T-helper 17 cell (primary cell): ENCODE results near the gene P3H1. TPM values are rescaled to one million over a fixed set of nuclear protein-coding genes. Genes with fewer than 3 reads are reported as not detected.
A peak's percentile ranks its signal among the peaks of the same experiment; 100 is the strongest.

ENCODE experiments used
- ATAC-seq: fragments of 150-1000 bp; cut with Tn5 transposase; 2 replicates; pipeline ENCODE4 v1.10.0; 2021; ENCODE audit warnings: mild to moderate bottlenecking, moderate library complexity
- DNase-seq, 3 donors: peaks; one replicate each; pipeline versions ENCODE4 v3.0.0 to v3.0.0-alpha.2; 2020 to 2021
- H3K9me3 ChIP-seq: one replicate; pipeline ENCODE4 v1.7.0; 2013; ENCODE audit warnings: low read length, mild to moderate bottlenecking; ENCODE audit not compliant: control insufficient read depth, poor library complexity, severe bottlenecking
- H3K27ac Mint-ChIP-seq: one replicate; pipeline ENCODE4 v1.8.0; 2022; ENCODE audit warnings: mild to moderate bottlenecking, moderate library complexity, mixed read lengths
- H3K27me3 Mint-ChIP-seq: one replicate; pipeline ENCODE4 v1.8.0; 2022; ENCODE audit warnings: mixed read lengths
- H3K36me3 Mint-ChIP-seq: one replicate; pipeline ENCODE4 v1.8.0; 2022; ENCODE audit warnings: low read depth, mixed read lengths
- H3K4me1 Mint-ChIP-seq: one replicate; pipeline ENCODE4 v1.8.0; 2022; ENCODE audit warnings: mild to moderate bottlenecking, mixed read lengths
- H3K4me3 Mint-ChIP-seq: one replicate; pipeline ENCODE4 v1.8.0; 2022; ENCODE audit warnings: mild to moderate bottlenecking, moderate library complexity, mixed read lengths
- total RNA-seq, 4 donors: library from RNA in 2 of 4; stranded (reverse) in 2 of 4; gene quantifications; one replicate each; pipeline ENCODE4 v1.2.3 and lab custom pipeline; 2022 to 2026

P3H1 gene
- total RNA-seq, 2 donors from 2014 or later, result 22.5 to 26.7 TPM

DNA sequence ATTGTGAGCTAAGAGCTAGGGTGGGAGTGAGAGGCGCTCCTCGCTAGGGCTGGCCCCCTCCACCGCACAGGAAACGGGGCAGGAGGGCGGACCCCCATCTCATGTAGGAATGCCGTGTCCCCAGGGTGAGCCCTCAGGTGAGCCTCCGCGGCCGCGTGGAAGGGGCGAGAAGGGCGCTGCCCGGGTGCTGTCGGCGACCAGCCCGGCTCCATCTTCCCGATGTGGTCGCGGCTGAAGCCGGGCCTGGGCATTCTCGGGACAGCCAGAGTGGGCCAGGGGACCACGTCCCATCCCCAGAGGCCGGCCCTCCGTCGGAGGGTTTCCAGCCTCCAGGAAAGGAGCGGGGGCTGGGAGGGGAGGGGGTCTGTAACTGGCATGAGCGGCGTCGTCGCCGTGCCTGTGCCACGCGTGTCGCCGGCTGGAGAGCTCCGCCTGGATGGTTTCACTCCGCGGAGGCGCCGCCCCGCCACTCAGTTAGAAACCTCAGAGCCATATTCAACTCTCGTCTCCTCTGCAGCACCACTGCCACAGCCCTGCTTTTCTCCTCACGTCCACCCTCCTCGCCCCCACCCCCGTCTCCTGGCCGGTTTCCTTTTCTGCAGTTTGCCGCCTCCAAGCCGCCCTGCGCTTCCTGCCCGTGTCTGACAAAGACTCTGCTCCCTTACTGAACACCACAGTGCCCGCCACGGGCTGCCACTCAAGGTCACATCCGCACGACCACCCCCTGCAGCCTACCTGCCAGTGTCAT lies 18.3 kb upstream of the P3H1 start, which contains the start of gene TMEM269:
Gene TMEM269 (plus strand): TSS at position 46 of the 748 bp plus-strand sequence. CDS start 4,903 bp downstream, outside the sequence.
- Mint-ChIP-seq H3K27me3 (no peaks in the 10 kb centered on the region), H3K36me3 (peaks cover 10% of the 10 kb centered on the region), H3K4me3 (peak within 1 kb of the TSS; percentile 89), H3K27ac (peak within 1 kb of the TSS; percentile 68), H3K4me1 (peaks cover 19% of the 10 kb centered on the region)
- no peaks in the 10 kb centered on the region for H3K9me3 ChIP-seq
- ATAC-seq, result peak; percentile 86
- DNase-seq, result peak in 2 of 3 donors; percentile 18 to 24

DNA sequence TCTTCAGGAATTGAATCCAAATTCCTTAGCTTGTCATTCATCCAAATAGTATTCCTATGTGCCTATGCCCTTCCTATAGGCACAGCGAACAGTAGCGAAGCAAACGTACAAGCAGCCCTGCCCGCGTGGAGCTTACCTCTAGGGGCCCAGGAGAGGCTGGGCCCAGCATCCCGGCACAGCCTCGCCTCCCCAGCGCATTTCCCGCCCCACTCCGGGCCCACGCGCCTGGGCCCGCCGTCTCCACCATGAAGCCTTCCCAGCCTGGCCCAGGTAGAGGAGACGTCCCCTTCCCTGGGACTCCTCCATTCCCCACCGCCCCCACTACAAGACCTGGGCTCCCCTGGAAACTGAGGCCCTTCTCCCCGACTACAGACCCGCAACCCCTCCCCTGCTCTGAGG lies 17.7 kb upstream of the P3H1 start:
- ATAC-seq (peak; percentile 8), DNase-seq (no peak)
- peak overlapping the region; percentile 89 for H3K4me3 Mint-ChIP-seq
- H3K27ac Mint-ChIP-seq, result peak overlapping the region; percentile 34
- peaks cover 22% of the 10 kb centered on the region for H3K4me1 Mint-ChIP-seq
- H3K9me3 ChIP-seq, result no peaks in the 10 kb centered on the region
- no peaks in the 10 kb centered on the region for H3K27me3 Mint-ChIP-seq
- H3K36me3 Mint-ChIP-seq, result peaks cover 10% of the 10 kb centered on the region

- H3K9me3 ChIP-seq, result no peaks in the 10 kb centered on the region
- ATAC-seq, result no peak
- Mint-ChIP-seq H3K4me3 (no peak overlapping the region), H3K27ac (peak overlapping the region; percentile 34), H3K36me3 (peaks cover 15% of the 10 kb centered on the region), H3K4me1 (peaks cover 25% of the 10 kb centered on the region), H3K27me3 (no peaks in the 10 kb centered on the region)
- DNase-seq, result no peak
Measured at GRCh38 chr1:42783092-42783491, 16.3 kb upstream of the P3H1 start.

- Mint-ChIP-seq H3K4me1 (peaks cover 18% of the 10 kb centered on the region), H3K36me3 (peaks cover 15% of the 10 kb centered on the region), H3K27me3 (no peaks in the 10 kb centered on the region), H3K27ac (no peak overlapping the region), H3K4me3 (no peak overlapping the region)
- DNase-seq, result no peak
- H3K9me3 ChIP-seq, result no peaks in the 10 kb centered on the region
- no peak for ATAC-seq
Measured at GRCh38 chr1:42780176-42780575, 13.3 kb upstream of the P3H1 start.

DNA sequence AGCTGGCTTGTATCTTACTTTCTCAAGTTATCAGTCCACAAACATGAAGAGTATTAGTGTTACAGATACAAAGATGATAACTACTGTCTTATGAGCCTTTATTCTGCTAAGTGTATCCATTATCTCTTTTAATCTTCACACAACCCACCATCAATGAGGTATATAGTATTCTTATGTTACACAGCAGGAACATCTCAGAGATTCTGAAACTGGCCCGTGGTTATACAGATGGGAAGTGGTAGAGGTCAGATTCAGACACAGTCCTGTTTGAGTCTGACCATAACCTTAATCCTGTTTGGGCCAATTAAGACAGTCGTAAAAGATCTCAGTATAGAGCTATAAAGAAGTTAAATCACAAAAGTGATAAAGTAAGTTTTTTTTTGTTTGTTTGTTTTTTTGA lies 12.9 kb upstream of the P3H1 start:
- H3K4me1 Mint-ChIP-seq, result peaks cover 16% of the 10 kb centered on the region
- no peaks in the 10 kb centered on the region for H3K9me3 ChIP-seq
- H3K27ac Mint-ChIP-seq, result no peak overlapping the region
- no peaks in the 10 kb centered on the region for H3K27me3 Mint-ChIP-seq
- ATAC-seq, result no peak
- H3K36me3 Mint-ChIP-seq, result peaks cover 15% of the 10 kb centered on the region
- no peak overlapping the region for H3K4me3 Mint-ChIP-seq
- no peak for DNase-seq

DNA sequence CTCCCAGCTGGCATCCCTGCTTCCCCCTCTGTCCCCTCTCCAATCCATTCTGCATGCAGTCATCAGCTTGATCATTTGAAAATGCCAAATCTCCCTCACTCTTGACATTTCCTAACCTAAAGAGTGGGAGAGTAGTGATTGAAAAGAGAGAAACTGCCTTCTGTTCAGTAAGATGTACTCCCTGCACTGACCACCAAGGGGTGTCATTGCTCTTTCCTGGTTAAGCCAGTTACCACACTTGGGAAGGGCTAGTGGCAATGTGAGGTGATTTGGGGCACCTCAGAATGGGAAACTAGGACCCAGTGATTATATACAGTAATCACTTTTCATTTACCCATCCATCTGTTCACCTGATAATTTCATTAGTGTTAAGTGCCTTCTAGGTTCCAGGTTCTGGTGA lies 11.0 kb upstream of the P3H1 start:
- Mint-ChIP-seq H3K4me1 (peaks cover 15% of the 10 kb centered on the region), H3K27me3 (no peaks in the 10 kb centered on the region), H3K4me3 (no peak overlapping the region), H3K36me3 (peaks cover 15% of the 10 kb centered on the region), H3K27ac (peak overlapping the region; percentile 49)
- no peaks in the 10 kb centered on the region for H3K9me3 ChIP-seq
- ATAC-seq (peak; percentile 54), DNase-seq (no peak)

GRCh38 chr1:42776502-42776901 lies 9.7 kb upstream of the P3H1 start:
- H3K27me3 Mint-ChIP-seq, result no peaks in the 10 kb centered on the region
- H3K27ac Mint-ChIP-seq, result peak overlapping the region; percentile 37
- peaks cover 12% of the 10 kb centered on the region for H3K36me3 Mint-ChIP-seq
- no peak for DNase-seq
- ATAC-seq, result no peak
- no peaks in the 10 kb centered on the region for H3K9me3 ChIP-seq
- no peak overlapping the region for H3K4me3 Mint-ChIP-seq
- peaks cover 14% of the 10 kb centered on the region for H3K4me1 Mint-ChIP-seq

DNA sequence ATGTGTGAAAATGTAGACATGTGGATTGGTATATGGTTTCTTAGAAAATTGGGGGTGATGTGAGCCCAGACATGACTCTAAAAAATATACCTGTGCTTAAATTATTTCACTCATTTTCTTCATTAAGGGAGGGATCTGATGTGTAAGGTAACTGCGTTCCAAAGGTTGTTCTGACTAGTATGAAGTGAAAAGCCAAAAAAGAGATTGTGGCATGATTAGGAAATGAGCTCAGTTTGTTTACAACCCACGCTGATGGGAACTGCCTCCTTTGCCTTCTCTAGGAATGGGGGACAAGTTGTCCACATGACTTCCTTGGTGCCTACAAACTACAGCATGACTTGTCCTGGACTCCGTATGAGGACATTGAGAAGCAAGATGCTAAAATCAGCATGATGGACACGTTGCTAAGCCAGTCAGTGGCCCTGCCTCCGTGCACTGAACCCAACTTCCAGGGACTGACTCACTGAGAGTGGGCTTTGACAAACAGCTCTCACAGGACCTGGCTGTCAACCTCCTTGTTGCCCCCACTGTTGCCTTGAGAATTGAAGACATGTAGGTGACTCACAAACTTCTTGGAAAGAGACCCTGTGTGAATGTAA lies 8.2 kb upstream of the P3H1 start:
- DNase-seq (no peak), ATAC-seq (no peak)
- Mint-ChIP-seq H3K27me3 (no peaks in the 10 kb centered on the region), H3K4me1 (peaks cover 19% of the 10 kb centered on the region), H3K27ac (no peak overlapping the region), H3K4me3 (no peak overlapping the region), H3K36me3 (peaks cover 5% of the 10 kb centered on the region)
- no peaks in the 10 kb centered on the region for H3K9me3 ChIP-seq

DNA sequence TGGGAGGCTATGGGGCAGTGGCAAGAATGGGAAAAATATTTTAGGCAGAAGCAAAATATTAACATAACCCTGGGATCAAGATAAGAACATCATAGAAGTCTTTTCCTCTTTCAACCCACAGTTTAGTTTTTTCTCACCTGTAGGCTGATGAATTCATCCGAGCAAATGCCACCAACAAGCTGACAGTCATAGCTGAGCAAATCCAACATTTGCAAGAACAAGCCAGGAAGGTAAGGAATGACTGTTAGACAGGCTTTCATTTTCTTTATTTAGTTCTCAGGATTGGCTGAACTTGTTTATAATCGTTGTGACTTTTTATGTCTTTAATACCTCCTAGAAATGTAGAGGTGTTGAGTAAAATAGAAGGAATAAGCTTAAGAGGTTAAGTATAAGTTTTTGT lies 6.6 kb upstream of the P3H1 start:
- Mint-ChIP-seq H3K27me3 (no peaks in the 10 kb centered on the region), H3K36me3 (peaks cover 2% of the 10 kb centered on the region), H3K4me1 (peaks cover 16% of the 10 kb centered on the region), H3K27ac (peak overlapping the region; percentile 60), H3K4me3 (no peak overlapping the region)
- no peaks in the 10 kb centered on the region for H3K9me3 ChIP-seq
- DNase-seq (no peak), ATAC-seq (no peak)

DNA sequence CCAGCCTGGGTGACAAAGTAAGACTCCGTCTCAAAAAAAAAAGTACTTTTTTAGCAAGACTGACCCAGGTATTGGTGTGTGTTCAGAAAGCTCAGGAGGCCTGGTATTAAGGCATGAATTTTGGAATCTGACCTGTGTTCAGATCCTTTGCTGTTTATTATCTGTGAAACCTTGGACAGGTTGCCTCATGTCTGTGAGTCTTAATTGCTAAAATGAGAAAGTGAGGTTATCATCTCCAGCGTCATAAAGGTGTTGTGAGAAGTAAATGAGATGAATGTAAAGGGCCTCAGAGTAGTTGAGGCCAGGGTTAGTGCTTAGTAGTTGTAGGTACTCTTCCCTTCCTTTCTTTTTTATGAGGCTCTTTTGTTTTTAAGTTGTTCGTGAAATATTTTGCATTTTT lies 3.0 kb upstream of the P3H1 start:
- DNase-seq (no peak), ATAC-seq (no peak)
- Mint-ChIP-seq H3K27me3 (no peaks in the 10 kb centered on the region), H3K36me3 (no peaks in the 10 kb centered on the region), H3K4me1 (peaks cover 16% of the 10 kb centered on the region), H3K4me3 (no peak overlapping the region), H3K27ac (peak overlapping the region; percentile 60)
- no peaks in the 10 kb centered on the region for H3K9me3 ChIP-seq

DNA sequence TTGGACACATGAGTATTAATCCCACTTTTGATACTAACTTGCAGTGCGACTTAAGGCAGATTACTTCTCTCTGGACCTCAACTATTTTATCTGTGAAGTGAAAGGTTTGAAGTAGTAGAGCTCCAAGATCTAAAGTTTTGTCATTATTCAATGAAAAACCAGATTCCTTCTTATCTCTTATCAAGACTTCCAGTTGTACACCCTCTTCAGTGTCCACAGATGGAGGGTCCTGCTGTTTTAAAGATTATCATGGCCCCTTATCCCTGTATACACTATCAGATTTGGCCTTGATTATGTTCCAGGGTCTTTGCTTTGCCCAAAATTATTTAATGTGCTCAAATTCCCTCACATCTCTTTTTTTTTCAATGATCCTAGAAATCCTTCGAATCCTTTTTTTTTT lies 1.3 kb upstream of the P3H1 start:
- H3K27ac Mint-ChIP-seq, result peak overlapping the region; percentile 81
- H3K4me3 Mint-ChIP-seq, result no peak overlapping the region
- peaks cover 15% of the 10 kb centered on the region for H3K4me1 Mint-ChIP-seq
- no peaks in the 10 kb centered on the region for H3K9me3 ChIP-seq
- no peaks in the 10 kb centered on the region for H3K27me3 Mint-ChIP-seq
- DNase-seq, result no peak
- ATAC-seq, result no peak
- no peaks in the 10 kb centered on the region for H3K36me3 Mint-ChIP-seq

DNA sequence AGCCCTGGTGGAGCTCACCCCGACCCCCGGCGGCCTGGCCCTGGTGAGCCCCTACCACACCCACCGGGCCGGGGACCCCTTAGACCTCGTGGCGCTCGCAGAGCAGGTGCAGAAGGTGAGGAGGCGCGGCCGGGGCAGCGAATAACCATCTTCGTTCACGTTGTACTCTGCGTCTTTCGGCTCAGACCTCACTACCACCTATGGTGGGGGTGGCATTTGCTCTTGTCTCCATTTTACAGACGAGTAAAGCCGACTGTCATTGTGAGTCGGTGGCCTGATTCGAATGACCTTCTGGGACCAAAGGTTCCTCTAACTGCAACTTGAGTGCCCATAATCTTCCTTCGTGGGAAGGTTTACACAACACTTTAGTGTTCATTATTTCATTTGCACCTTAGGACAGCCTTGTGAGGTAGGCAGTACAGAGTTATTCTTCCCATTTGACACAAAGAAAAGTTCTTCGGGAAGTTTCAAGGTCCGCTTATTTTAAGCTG lies 727 bp upstream of the P3H1 start:
- DNase-seq, result no peak
- no peak overlapping the region for H3K4me3 Mint-ChIP-seq
- peaks cover 11% of the 10 kb centered on the region for H3K4me1 Mint-ChIP-seq
- H3K36me3 Mint-ChIP-seq, result no peaks in the 10 kb centered on the region
- H3K9me3 ChIP-seq, result no peaks in the 10 kb centered on the region
- H3K27me3 Mint-ChIP-seq, result no peaks in the 10 kb centered on the region
- H3K27ac Mint-ChIP-seq, result peak overlapping the region; percentile 81
- peak; percentile 31 for ATAC-seq

DNA sequence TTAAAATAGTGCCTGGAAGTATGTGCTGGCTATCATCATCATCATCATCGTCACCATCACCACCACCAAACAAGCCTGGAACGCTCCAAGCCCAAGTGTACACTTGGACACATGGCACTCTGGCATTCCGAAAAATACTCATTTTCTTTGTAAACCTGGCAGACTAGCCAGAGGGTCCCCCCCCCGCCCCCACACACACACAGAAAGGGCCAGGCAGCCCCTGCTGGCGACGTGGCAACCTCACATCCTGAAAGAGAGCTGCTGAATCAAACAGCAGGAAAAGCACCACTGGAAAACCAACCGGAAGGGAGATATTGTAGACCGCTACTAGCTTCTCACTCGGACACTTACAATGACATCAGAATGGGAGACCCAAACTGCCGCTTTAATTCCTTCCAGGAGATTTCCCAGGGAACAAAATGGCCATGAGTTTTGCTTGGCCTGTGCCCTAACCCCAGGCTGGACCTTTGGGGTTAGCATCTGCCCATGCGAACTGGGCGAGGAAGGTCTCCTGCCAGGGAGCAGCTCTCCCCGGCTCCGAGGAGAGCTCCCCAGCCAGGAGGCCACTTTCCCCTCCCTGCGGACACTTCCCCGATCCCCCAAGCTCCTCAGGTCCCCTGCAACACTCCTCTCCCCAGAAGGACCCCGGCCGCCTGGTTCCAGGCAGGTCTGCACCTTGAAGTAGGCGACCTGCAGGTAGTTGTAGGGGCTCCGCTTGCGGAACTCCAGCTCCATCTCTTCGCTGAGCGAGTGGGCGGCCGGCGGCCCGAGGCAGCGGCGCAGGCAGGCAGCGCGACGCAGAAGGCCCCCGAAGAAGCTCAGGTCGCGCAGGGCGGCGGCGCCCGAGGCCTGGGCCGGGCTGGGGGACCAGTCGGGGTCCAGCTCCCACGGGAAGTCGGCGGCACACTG lies 742 bp downstream of the P3H1 start:
- ATAC-seq (peak; percentile 2), DNase-seq (peak in 1 of 3 donors; percentile 17)
- Mint-ChIP-seq H3K27me3 (no peaks in the 10 kb centered on the region), H3K27ac (no peak overlapping the region), H3K4me3 (no peak overlapping the region), H3K36me3 (no peaks in the 10 kb centered on the region), H3K4me1 (peaks cover 9% of the 10 kb centered on the region)
- H3K9me3 ChIP-seq, result no peaks in the 10 kb centered on the region
